Muscle layer of colon (tissue), 2 donors: ENCODE results near the gene MPRIP.
"Not testable (repeated sequence)": the region's sequence is repeated elsewhere in the genome, so short reads cannot be mapped to it uniquely, and the experiment has no call there.

ENCODE experiments used
- H3K27ac ChIP-seq: one replicate; pipeline ENCODE4 v1.7.0; 2013; ENCODE audit warnings: low read depth, mild to moderate bottlenecking, low read length, moderate library complexity
- H3K27me3 ChIP-seq, 2 donors: one replicate each; pipeline ENCODE4 v1.7.0; 2013; ENCODE audit warnings: low read length in 2 of 2, mild to moderate bottlenecking in 2 of 2; ENCODE audit not compliant: insufficient read depth in 2 of 2, control insufficient read depth in 1 of 2
- H3K36me3 ChIP-seq: one replicate; pipeline ENCODE4 v1.7.0; 2013; ENCODE audit warnings: mild to moderate bottlenecking, low read length; ENCODE audit not compliant: insufficient read depth
- H3K4me1 ChIP-seq: one replicate; pipeline ENCODE4 v1.7.0; 2013; ENCODE audit warnings: mild to moderate bottlenecking, low read length; ENCODE audit not compliant: insufficient read depth
- H3K4me3 ChIP-seq, 2 donors: one replicate each; pipeline ENCODE4 v1.7.0; 2013; ENCODE audit warnings: low read length in 2 of 2, low read depth in 1 of 2, mild to moderate bottlenecking in 1 of 2, moderate library complexity in 1 of 2
- H3K9ac ChIP-seq: one replicate; pipeline ENCODE4 v1.7.0; 2013; ENCODE audit warnings: low read length
- H3K9me3 ChIP-seq: one replicate; pipeline ENCODE4 v1.7.0; 2013; ENCODE audit warnings: mild to moderate bottlenecking, low read length
- donor health status: abdominal sarcoma.
- donor health status: Adenocarcinoma of cecum.

Gene MPRIP

GRCh38 chr17:17004251-17004996, 37.8 kb upstream of the MPRIP start:
- Histone ChIP-seq H3K36me3 (no peaks in the 10 kb centered on the region), H3K9me3 (no peaks in the 10 kb centered on the region), H3K9ac (no peak overlapping the region), H3K4me3 (no peak overlapping the region), H3K27me3 (no peaks in the 10 kb centered on the region), H3K27ac (no peak overlapping the region), H3K4me1 (peaks cover 3% of the 10 kb centered on the region)

DNA sequence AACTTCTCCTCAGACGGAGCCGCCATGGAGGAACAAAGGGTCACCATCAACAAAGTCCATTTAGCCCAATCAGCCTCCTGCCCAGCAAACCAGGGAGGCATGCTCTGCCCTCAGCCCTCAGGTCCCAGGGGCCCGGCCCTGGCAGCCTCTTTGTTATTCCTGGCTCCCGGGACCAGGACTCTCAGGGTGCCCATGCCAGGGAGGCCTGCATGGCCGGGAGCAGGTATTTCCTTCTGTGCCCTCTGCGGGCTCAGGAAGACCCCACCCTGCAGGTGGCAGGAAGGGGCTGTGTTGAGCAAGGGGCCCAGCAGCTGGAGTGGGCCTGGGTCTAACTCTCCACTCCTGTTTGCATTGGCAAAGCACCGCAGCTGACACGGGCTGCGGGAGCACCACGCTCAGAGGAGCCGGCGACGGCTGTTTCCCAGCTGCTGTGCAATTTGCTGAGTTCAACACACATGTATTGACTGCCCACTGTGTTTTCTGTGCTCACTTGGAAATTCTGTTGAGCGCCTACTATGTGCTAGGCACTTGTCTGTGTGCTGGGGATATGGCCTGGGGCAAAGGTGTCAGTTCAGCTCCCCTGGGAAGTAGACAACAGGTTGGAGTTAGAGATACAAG, 37.2 kb upstream of the MPRIP start:
- H3K4me3 ChIP-seq, result not testable (repeated sequence)

GRCh38 chr17:17007891-17008290, 34.4 kb upstream of the MPRIP start:
- not testable (repeated sequence) for H3K9me3 ChIP-seq, H3K27ac ChIP-seq, H3K4me1 ChIP-seq

More for the DNA sequence above, 37.2 kb upstream of the MPRIP start:
- not testable (repeated sequence) for H3K27ac ChIP-seq, H3K9me3 ChIP-seq, H3K36me3 ChIP-seq, H3K27me3 ChIP-seq, H3K4me1 ChIP-seq, H3K9ac ChIP-seq

GRCh38 chr17:17008621-17009397, 33.4 kb upstream of the MPRIP start:
- H3K36me3 ChIP-seq, H3K4me3 ChIP-seq, H3K4me1 ChIP-seq, H3K27me3 ChIP-seq, H3K9ac ChIP-seq, H3K9me3 ChIP-seq, H3K27ac ChIP-seq: not testable (repeated sequence)

More at GRCh38 chr17:17007891-17008290, 34.4 kb upstream of the MPRIP start:
- H3K36me3 ChIP-seq, H3K4me3 ChIP-seq, H3K9ac ChIP-seq, H3K27me3 ChIP-seq: not testable (repeated sequence)

GRCh38 chr17:17009972-17010371, 32.3 kb upstream of the MPRIP start:
- H3K27me3 ChIP-seq, H3K9ac ChIP-seq, H3K4me3 ChIP-seq, H3K9me3 ChIP-seq, H3K27ac ChIP-seq, H3K4me1 ChIP-seq, H3K36me3 ChIP-seq: not testable (repeated sequence)

DNA sequence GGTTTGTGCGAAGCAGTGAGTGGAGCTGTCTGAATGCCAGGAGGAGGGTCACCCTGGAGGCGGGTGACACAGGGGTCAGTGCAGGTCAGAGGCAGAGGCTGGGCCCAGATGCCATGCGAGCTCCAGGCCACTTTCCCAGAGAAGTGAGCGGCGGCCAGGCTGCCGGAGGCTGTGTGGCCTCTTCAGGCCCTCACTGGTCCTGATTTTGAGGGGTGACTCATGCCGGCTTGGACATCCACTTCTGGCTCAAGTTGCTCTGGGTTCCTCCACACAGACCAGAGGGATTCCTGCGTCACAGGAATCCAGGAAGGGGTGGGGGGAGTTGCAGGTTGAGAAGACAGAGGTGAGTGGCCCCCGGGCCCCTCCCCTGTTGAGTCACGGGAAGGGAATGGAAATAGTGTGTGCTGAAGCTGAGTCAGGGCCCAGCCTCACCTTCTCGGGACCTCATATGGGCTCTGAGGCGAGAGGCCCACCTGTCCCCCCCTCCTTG, 31.7 kb upstream of the MPRIP start:
- not testable (repeated sequence) for H3K4me1 ChIP-seq, H3K4me3 ChIP-seq, H3K27me3 ChIP-seq, H3K9me3 ChIP-seq, H3K36me3 ChIP-seq, H3K9ac ChIP-seq, H3K27ac ChIP-seq

- H3K9ac ChIP-seq, H3K36me3 ChIP-seq, H3K4me3 ChIP-seq, H3K27ac ChIP-seq, H3K27me3 ChIP-seq, H3K9me3 ChIP-seq, H3K4me1 ChIP-seq: not testable (repeated sequence)
These were observed 31.0 kb upstream of the MPRIP start for GRCh38 chr17:17011043-17011907.

DNA sequence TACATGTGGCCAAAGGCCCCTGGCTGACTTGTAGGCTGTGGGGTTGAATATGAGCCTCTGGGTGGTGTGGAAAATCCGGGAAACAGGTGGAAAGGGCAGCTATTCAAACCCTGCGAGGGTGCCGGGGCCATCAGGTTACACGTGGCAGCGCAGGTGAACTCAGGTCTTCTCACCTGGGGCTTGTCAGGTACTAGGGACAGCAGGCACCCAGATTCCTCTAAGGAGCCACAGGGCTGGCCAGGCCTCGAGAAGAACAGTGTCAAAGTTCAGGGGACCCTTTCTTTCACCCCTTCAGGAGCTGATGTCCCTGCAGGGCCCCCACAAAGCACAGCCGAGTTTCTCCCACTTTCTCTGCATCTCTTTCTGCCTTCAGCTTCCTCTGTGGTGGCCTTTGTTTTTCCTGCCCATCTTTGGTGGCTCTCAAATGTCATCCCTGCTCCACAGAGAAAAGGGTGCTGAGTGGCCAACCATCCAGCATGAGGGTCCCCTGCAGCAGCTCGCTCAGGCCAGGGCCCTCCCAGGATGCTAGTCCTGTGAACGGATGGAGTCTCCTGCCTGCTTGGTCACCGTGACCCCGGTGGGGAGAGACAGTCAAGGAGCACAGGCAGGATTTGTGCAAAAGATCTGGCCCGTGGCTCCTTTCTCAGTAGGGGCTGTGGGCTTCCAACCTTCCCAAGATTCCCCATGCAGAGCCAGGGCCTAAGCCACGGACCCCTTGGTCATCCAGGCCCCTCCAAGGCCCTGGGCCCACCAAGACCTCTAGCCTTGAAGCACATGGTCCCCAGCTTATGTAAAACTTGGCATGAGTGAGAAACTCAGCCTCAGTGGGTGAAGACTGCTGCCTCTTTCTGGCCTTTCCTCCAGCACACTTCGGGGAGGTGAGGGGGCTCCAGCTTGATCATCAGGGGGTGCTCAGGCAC, 28.2 kb upstream of the MPRIP start:
- H3K27me3 ChIP-seq, H3K9ac ChIP-seq, H3K36me3 ChIP-seq, H3K4me1 ChIP-seq, H3K4me3 ChIP-seq, H3K27ac ChIP-seq, H3K9me3 ChIP-seq: not testable (repeated sequence)

- H3K4me1 ChIP-seq, H3K4me3 ChIP-seq, H3K27me3 ChIP-seq, H3K9me3 ChIP-seq, H3K27ac ChIP-seq, H3K36me3 ChIP-seq, H3K9ac ChIP-seq: not testable (repeated sequence)
These were observed 27.5 kb upstream of the MPRIP start for GRCh38 chr17:17014748-17015124.

- Histone ChIP-seq H3K4me1 (no peaks in the 10 kb centered on the region), H3K4me3 (no peak overlapping the region), H3K27me3 (no peaks in the 10 kb centered on the region), H3K9me3 (no peaks in the 10 kb centered on the region), H3K27ac (no peak overlapping the region), H3K9ac (no peak overlapping the region), H3K36me3 (no peaks in the 10 kb centered on the region)
These were observed 27.0 kb upstream of the MPRIP start for GRCh38 chr17:17015230-17015629.
